ENCODE results near the gene TMEM125.

The TMEM125 gene

GRCh38 chr1:43247256-43247921 lies 22.4 kb upstream of the TMEM125 start:
- DNase-seq (ENCODE audit: low read depth in 2 of 2), result no peak

- no peak for DNase-seq (ENCODE audit: low read depth in 2 of 2)
Measured at GRCh38 chr1:43250351-43250761, 19.4 kb upstream of the TMEM125 start.

DNA sequence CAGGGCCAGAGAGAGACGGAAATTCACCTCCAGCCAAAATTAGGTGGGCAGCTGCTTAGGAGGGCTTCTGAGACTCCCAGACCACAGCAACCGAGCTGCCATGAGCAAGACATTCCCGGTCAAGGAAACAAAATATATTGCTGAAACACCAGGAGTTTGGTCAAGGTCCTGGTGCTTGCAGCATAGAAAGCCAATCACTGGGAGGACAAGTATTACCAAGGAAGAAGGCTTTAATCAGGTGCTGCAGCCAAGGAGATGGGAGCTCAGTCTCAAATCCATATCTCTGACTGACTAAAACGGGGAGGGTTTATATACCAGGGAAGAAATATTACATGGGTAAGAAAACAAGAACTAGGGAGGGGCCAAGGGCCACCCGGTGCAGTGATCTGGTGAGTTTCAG lies 18.8 kb upstream of the TMEM125 start:
- DNase-seq (ENCODE audit: low read depth in 2 of 2), result no peak

GRCh38 chr1:43252225-43252624 lies 17.6 kb upstream of the TMEM125 start:
- no peak for DNase-seq (ENCODE audit: low read depth in 2 of 2)

GRCh38 chr1:43253173-43253572 lies 16.6 kb upstream of the TMEM125 start:
- DNase-seq (ENCODE audit: low read depth in 2 of 2), result no peak

- DNase-seq (ENCODE audit: low read depth in 2 of 2), result no peak
Measured at GRCh38 chr1:43253876-43254275, 15.9 kb upstream of the TMEM125 start.

GRCh38 chr1:43255438-43256210 lies 14.2 kb upstream of the TMEM125 start:
- no peak for DNase-seq (ENCODE audit: low read depth in 2 of 2)

DNA sequence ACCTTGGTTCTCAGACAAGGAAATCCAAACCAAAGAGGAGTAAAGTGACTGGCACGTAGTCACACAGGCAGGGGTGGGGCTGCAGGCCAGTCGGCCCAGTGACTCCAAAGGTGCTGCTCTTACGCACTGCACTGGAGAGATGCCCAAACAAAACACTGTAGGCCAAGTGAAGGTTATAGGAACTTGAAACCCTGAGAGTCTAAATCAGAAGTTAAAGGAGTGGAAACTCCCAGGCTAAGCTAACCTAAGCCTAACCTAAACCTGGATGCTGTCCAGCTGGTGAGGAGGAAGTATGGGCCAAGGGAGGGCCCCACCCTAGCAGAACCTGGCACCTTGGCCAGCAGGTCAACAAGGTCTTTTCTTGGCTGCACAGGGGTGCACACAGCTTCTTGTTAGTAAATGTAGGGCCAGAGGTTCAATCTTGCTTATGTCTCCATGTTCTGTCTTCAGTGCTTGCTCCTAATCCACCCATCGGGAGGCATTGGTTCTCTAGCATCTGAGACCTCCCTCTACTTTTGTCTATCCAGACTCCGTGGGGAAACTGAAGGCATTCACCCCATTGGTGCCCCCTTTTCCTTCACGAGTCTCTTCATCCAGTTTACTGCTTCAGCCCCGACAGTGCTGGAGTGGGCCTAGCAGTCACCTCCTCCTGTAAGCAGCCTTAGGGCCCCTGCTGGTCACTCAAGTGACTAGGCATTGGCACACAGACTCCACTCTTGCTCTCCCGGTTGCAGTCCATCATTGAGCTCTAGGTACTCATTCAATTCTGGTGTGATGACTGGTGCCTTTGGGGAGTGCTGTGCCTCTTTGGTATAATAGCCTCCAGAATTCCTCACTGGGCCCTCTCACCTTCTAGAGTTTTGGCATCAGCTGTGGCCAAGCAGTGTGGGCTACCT lies 12.9 kb upstream of the TMEM125 start:
- DNase-seq (ENCODE audit: low read depth in 2 of 2), result no peak

GRCh38 chr1:43258370-43258769 lies 11.4 kb upstream of the TMEM125 start:
- no peak for DNase-seq (ENCODE audit: low read depth in 2 of 2)

DNA sequence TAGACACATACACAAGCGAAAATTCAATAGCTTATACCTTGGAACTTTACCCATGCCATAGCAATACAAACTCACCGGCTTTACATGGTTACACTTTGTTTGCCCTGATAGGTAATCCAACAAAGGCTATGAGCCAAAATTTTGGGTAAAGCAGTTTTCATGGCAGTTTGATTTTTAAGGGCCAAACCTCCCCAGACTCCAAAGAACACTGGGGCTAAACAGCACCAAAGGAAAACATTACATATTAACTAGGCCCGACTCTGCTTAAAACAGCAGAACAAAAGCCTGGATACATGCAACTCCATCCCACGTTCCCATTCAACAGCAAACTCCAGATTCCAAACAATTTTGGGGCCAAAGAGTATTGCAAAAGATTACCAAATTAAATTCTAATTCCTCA lies 4.4 kb upstream of the TMEM125 start:
- no peak for DNase-seq (ENCODE audit: low read depth in 2 of 2)

DNA sequence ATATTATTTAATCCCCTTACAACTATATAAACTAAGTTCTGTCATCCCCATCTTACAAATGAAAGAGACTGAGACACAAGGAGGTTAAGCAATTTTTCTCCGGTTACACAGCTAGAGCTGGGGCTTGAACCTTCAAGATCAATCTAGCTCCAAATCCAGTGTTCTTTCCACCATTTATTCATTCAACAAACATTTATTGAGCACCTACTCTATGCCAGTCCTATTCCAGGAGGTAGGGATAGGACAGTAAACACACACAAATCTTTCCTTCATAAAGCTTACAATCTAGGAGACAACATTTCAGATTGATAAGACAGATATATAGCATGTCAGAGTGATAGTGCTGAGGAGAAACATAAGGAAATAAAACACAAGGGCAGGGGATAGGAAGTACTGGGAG lies 2.9 kb upstream of the TMEM125 start:
- DNase-seq (ENCODE audit: low read depth in 2 of 2), result no peak

GRCh38 chr1:43267291-43267805 lies 2.4 kb upstream of the TMEM125 start:
- no peak for DNase-seq (ENCODE audit: low read depth in 2 of 2)

DNA sequence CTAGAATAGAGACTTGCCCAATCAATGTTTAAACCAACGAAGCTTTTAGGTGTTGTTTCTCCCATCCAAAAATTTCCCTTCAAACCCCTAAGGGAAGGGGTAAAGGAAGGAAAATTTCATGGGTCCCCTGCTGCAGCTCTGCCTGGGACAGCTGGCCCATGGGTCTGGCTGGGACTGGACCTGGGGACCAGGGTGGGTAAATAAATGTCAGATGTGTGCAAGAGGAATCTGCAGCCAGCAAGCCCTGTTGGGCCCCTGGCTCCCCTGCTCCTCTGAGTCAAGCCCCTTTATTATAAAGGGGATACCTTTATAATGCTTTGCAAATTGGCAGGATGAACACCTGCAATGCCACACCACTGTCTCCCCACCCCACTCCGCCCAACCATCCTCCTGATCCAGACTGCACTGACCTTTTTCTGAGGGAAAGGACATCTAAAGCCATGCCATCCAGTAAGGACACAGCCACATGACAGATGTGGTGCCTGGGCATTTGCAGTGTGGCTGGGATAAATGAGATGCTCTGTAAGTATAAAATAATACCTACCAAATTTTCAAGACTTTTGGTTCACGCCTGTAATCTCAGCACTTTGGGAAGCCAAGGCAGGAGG lies 1.9 kb upstream of the TMEM125 start:
- no peak for DNase-seq (ENCODE audit: low read depth in 2 of 2)

- DNase-seq (ENCODE audit: low read depth in 2 of 2), result no peak
Measured at GRCh38 chr1:43270421-43271095, 775 bp downstream of the TMEM125 start.

GRCh38 chr1:43271186-43272118 lies 1.7 kb downstream of the TMEM125 start:
- DNase-seq (ENCODE audit: low read depth in 2 of 2), result no peak

DNA sequence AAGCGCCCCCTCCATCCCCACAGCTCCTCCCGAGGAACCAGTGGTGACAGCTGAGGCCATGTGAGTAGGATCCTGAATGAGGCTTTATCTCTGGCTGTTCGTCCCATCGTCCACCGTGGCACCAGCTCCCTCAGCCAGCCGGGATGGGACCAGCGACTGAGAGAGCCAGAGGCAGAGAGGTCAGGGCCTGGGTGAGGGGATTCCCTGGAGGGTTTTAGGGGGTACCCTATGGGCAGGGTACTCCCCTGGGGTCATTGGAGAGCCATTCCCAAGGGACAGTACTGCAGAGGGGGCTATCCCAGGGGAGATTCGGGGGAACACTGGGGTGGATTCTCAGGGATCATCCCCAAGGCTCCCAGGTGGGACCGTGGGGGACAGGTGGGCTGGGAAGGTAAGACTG lies 2.4 kb downstream of the TMEM125 start:
- no peak for DNase-seq (ENCODE audit: low read depth in 2 of 2)

DNA sequence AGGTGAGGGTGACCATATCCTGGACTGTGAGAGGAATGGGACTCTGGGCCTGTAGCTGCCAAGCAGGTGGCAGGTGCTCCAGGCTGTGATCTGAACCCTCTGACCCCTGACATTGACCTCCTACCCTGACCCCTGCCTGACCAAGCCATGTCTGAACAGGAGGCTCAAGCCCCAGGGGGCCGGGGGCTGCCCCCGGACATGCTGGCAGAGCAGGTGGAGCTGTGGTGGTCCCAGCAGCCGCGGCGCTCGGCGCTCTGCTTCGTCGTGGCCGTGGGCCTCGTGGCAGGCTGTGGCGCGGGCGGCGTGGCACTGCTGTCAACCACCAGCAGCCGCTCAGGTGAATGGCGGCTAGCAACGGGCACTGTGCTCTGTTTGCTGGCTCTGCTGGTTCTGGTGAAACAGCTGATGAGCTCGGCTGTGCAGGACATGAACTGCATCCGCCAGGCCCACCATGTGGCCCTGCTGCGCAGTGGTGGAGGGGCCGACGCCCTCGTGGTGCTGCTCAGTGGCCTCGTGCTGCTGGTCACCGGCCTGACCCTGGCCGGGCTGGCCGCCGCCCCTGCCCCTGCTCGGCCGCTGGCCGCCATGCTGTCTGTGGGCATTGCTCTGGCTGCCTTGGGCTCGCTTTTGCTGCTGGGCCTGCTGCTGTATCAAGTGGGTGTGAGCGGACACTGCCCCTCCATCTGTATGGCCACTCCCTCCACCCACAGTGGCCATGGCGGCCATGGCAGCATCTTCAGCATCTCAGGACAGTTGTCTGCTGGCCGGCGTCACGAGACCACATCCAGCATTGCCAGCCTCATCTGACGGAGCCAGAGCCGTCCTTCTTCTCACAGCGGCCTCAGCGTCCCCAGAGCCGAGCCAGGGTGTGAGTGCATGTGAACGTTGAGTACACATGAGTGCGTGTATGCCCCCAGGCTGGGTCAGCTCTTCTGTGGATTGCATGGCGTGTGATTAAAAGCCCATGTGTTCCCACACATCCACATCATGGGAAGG lies 3.1 kb downstream of the TMEM125 start:
- DNase-seq (ENCODE audit: low read depth in 2 of 2), result no peak

- DNase-seq (ENCODE audit: low read depth in 2 of 2), result no peak
Measured at GRCh38 chr1:43273708-43274107, 3.9 kb downstream of the TMEM125 start.
